ENCODE measurements around the gene RNU11.

GRCh38 chr1:28668191-28668955 lies 20.0 kb downstream of the RNU11 start, which contains the start of gene GMEB1:
- no peak for TF ChIP-seq CTCF (optimal IDR thresholded peaks at IDR 0.05 in 1 of 3, IDR thresholded peaks at IDR 0.05 in 1 of 3, conservative IDR thresholded peaks at IDR 0.05 in 1 of 3; ENCODE audit: extremely low read depth in 1 of 3, insufficient read depth in 2 of 3, low read length in 3 of 3)
- TF ChIP-seq EZH2 (IDR thresholded peaks at IDR 0.05; ENCODE audit: low read length) = no peak
